Stimulated activated CD4-positive, alpha-beta T cell treated with anti-CD3 and anti-CD28 coated beads, Interleukin-15, amount 100 ng/mL, for 48 hours (primary cell): Measurements from ENCODE around the gene AK9.
A peak's percentile ranks its signal among the peaks of the same experiment; 100 is the strongest.
"Not testable (repeated sequence)": the region's sequence is repeated elsewhere in the genome, so short reads cannot be mapped to it uniquely, and the experiment has no call there.

ENCODE experiments used
- DNase-seq, 2 donors: peaks; one replicate each; pipeline ENCODE4 v3.0.0-alpha.2; 2020; ENCODE audit warnings: low read depth in 2 of 2

AK9 gene

DNA sequence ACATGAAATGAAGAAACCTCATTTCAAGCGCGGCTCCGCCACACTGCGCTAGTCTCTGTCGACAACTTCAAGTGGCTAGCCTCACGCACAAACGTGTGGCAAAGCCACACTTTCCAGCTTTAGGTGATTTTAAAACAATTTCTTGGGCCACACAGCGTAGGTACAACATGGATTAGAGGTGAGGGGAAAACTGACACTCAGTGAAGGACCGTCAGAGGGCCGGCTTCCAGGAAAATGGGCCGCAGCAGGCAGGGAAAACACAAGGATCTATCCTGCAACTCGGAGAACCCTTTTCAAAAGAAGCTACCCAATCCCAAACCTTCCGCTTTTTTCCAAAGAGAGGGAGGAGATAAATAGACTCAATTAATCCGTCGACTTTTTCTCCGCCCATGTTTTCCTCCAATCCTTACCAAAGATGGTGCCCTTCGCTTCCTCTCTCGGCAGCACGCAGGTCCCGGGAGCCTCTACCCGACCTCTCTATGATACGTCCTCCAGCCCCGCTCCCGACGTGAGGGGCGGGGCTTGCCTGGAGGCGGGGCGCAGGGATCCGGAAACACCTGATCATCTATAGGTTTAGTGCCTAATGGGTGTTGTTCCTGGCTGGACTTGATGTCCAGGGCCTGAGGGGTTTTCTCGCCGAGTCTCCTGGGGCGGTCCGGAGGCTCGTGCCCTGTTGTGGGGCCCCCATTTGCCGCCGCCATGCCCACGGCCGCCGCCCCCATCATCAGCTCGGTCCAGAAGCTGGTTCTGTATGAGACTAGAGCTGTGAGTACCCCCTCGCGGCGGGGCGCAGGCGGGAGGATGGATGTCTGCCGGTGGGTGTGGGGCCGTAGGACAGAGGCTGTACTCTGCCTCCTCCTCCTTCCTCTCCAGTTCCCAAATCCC, at the start of gene AK9, which contains the start of gene FIG4:
TSS of gene AK9 (minus strand) at position 466 of the 885 bp plus-strand sequence. CDS start 15,457 bp downstream, outside the sequence.
TSS of gene FIG4 (plus strand) at position 560 of the 885 bp plus-strand sequence. CDS start at position 700, 140 bp downstream.
- DNase-seq, result peak; percentile 79 to 89

DNA sequence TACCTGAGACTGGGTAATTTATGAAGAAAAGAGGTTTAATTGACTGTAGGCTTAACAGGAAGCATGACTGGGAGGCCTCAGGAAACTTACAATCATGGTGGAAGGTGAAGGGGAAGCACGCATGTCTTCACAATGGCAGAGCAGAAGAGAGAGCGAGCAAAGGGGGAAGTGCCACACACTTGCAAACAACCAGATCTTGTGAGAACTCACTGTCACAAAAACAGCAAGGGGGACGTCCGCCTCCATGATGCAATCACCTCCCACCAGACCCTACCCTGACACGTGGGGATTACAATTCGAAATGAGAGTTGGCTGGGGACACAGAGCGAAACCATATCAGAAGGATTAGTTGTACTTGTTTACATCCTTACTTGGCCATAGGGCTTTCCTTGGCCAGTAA, 49.8 kb upstream of the AK9 start:
- DNase-seq, result no peak

DNA sequence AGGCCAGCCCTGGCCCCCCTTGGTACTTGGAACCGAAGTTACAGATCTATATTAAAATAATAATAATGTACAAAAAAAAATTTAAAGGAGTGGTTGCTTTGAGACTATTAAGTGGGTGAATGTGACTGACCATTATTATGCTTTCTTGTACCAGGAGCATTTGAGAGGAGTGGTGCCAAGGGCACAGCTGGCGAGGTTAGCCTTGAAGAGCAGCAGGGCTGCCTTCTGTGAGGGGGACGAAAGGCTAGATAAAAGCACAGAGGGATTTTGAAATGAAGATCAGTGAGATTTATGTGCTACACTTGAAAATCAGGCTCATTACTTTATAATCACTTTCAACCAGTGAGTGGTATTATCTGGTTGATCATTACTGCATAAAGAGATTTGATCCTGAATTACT, 48.7 kb upstream of the AK9 start:
- DNase-seq, result no peak

DNA sequence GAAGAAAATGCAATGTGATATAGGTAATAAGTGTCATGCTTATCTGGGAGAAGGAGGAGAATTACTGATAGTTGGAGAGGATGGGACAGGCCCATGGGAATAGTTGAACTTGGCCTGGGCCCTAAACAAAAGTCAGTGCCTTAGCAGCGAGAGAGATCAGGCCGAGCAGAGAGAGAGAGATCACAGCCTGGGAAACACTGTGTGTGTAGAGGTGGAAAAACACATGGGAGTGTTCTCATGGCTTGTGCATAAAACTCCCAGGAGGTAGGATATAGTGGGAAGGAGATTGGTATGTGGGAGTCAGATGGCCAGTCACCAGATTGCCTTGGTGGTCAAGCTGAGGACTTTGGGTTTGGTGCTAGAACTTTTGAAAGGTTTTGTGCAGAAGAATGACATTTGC, 47.7 kb upstream of the AK9 start:
- DNase-seq, result no peak

GRCh38 chr6:109738255-109738654, 47.3 kb upstream of the AK9 start:
- DNase-seq, result no peak

GRCh38 chr6:109736273-109737025, 45.4 kb upstream of the AK9 start:
- DNase-seq, result no peak

DNA sequence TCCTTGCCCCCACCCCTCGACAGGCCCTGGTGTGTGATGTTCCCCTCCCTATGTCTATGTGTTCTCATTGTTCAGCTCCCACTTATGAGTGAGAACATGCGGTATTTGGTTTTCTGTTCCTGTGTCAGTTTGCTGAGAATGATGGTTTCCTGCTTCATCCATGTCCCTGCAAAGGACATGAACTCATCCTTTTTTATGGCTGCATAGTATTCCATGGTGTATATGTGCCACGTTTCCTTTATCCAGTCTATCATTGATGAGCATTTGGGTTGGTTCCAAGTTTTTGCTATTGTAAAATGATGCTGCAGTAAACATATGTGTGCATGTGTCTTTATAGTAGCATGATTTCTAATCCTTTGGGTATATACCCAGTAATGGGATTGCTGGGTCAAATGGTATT, 34.2 kb upstream of the AK9 start:
- not testable (repeated sequence) for DNase-seq

DNA sequence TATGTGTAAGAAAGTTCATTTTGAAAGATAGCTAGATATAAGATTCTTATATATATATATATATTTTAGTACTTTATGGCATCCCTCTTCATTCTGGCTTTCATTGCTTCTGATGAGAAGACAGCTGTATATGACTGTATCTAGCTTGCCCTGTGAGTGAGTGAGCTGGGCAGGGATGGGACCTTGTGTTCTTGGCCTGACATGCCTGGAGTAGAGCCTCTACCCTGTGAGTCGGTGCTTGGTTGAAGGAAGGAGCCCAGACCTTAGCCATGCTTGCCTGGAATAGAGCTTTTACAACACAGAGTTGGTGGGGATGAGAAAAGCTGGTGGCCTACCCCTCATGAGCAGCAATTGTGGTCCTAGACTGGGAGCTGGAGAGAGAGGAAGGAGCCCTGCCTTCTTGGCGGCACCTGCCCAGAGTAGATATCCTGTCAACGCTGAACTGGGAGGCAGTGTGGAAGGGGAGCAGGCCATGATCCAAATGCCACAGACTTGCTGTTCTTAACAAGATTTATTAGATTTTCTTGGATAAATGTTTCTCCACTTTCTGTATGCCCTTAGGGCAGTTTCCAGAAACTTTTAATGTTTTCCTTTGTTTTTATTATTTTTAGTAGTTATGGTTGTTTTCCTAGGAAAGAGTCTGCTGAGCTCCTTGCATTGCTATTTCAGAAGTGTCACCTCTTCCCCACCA, 31.7 kb upstream of the AK9 start:
- DNase-seq, result no peak

DNA sequence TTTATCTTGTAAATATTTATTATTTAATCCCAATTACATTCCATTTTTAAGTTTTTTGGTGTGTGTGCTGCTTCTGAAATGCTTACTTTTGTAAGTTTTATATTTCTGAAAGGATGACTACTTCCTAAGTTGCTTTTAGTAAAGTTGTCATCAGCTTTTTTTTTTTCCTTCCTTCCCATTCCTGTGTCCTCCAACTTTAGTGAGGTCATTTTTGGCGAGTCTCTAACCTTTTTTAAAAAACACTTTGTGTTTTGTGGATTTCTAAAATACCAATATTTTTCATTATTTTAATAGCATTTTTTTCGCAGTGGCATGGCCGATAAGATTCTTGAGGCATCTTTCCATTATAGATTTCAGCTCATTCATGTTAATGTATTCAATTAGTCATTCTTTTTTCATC, 31.0 kb upstream of the AK9 start:
- no peak for DNase-seq

- DNase-seq, result no peak
Observed at GRCh38 chr6:109720311-109720710, 29.3 kb upstream of the AK9 start.

- no peak for DNase-seq
Observed at GRCh38 chr6:109718991-109719390, 28.0 kb upstream of the AK9 start.

DNA sequence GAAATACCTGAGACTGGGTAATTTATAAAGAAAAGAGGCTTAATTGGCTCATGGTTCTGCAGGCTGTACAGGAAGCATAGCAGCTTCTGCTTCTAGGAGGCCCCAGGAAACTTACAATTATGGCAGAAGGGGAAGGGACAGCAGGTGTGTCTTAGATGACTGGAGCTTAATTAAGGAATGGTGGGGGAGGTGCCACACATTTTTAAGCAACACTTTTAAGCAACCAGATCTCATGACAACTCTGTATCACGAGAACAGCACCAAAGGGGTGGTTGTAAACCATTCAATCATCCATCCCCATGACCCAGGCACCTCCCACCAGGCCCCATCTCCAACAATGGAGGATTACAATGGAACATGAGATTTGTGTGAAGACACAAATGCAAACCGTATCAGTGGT, 27.0 kb upstream of the AK9 start:
- no peak for DNase-seq

DNA sequence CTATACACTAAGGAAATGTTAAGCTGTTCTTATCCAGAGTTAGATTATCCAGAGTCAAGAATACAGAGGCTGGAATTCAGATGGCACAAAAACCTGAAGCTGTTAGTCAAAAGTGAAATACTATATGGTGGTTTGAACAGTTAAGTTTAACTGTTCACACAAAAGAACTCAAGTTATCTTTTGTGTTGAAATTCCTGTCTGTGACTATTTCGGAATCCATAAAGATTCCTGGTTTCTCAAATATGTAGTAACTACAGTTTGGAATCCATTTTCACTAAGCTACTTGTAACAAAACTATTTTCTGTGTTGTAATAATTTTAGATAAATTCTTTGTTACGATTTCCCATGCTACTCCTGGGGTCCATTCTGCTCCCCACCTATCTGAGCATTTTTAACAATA, 24.6 kb upstream of the AK9 start:
- no peak for DNase-seq

DNA sequence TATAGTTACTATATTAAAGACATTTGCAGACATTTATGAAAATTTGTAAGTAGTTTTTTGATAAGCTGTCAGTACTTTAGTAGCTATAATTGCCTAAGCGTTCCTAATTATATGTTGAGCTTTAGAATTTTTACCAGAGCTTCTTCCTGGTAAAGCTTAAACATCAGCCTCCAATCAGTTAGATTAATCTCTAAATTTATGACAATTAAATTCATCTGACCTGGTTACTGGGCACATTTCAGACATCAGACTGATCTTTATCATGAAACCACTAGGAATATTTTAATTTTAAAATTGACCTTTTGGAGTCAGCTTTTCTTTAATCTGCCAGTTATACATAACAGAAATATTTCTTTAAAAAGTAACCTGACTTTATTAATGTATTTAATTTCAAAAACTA, 23.6 kb upstream of the AK9 start:
- no peak for DNase-seq

DNA sequence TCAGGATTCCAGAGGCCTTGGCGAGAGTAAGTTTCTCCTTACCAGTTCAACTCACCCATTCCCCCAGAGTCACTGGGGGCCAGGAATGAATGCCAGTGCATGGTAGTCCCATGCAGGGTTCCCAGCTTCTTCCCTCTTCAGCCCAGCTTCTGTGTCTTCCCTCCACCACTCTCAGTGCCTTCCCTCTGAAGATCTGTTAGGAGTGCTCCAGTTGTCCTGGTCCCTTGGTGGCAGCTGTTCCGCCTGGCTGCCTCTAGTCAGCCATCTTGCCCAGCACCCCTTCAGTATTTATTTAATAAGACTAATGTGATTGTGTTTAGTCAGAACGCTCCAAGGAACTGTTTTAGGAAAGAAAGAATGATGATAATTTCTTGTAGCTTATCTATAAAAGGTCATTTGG, 23.2 kb upstream of the AK9 start:
- no peak for DNase-seq

DNA sequence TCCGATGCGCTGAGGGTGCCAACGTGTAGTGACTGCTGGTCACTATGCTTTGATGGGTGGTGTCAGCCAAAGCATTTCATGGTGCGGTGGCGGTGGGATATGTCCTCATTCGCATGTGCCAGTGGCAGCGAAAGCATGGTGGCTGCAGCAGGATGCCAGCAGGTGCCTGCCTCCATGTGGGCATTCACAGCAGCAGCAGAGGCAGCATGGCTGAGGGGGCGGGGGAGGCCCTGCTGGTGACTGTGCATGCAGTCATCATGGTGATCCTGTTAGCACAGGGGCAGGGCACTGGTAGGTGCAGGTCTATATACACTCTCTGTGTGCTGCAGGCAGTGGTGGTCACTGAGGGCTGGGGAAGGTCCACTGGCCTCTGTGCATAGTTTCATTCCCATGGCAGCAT, 22.1 kb upstream of the AK9 start:
- peak in 1 of 2 donors; percentile 25 for DNase-seq

GRCh38 chr6:109708099-109708498, 17.1 kb upstream of the AK9 start:
- not testable (repeated sequence) for DNase-seq

DNA sequence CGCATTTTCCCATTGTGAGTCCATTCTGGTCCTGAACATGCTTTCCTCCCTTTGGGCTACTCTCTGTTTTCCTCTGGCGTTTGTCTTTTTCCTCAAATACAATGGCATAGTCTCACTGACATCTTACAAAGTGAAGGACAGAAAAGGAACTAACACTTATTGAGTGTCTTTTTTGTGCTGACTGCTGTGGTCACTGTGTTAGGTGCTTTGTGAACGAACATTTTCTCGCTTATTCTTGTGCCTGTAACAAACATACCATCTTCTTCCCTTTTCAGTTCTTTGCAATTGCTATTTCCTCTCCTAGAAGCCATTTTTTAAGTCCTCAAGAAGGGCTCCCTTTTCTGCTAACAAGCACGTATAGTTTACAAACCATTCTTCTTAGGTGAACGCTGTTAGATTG, 15.5 kb upstream of the AK9 start:
- no peak for DNase-seq

DNA sequence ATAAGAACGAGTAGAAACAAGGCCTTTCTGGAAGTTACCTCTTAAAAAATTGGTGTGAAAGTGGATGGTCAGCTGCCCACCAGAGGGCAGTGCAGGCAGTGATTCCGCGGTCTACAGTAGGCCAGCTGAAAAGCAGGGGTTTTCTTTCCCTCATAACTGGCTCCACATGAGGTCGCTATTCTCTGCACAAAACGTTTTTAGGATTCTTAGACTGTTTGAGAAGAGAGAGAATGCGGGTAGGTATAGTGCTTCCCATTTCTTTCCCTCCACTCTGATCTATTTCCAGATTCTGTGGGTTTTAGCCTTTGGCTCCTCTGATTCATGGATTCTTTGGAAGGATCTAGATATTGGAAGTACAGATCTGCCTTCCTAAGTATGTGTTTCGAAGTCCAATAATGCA, 14.3 kb upstream of the AK9 start:
- DNase-seq, result peak; percentile 57 to 62

- no peak for DNase-seq
Observed at GRCh38 chr6:109702791-109703190, 11.8 kb upstream of the AK9 start.

- DNase-seq, result no peak
Observed at GRCh38 chr6:109701774-109702173, 10.8 kb upstream of the AK9 start.

DNA sequence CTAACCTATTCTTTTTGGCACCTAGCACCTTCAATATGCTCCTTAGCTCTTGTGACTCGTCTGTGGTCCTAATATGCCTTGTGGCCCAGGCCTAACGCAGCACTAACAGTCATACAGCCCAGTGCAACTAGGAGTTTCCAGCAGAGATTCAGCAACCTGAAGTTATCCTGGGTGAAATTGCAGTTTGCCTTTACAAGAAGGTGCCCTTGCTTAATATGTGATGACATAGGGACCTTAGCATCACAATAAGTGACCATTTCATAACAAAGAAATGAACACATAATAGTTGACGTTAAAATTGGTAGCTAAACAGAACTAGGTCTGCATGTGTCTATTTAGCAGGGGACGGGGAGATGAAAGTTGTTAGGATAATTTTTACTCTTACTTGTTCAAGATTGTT, 10.2 kb upstream of the AK9 start:
- no peak for DNase-seq
